HG03457 (cell line): ENCODE data around the gene DZANK1.
"Not testable (repeated sequence)": the region's sequence is repeated elsewhere in the genome, so short reads cannot be mapped to it uniquely, and the experiment has no call there.

ENCODE experiments used
- ATAC-seq: cut with Tn5 transposase; IDR thresholded peaks from one replicate; pipeline ENCODE4 v1.9.1; 2021; ENCODE audit warnings: moderate number of reproducible peaks; ENCODE audit not compliant: unreplicated experiment

The DZANK1 gene

GRCh38 chr20:18440403-18440802, 26.4 kb downstream of the DZANK1 start:
- ATAC-seq = no peak

GRCh38 chr20:18436847-18437246, 30.0 kb downstream of the DZANK1 start:
- no peak for ATAC-seq

- no peak for ATAC-seq
These were observed 35.6 kb downstream of the DZANK1 start for GRCh38 chr20:18431206-18431605.

- ATAC-seq = no peak
These were observed 36.5 kb downstream of the DZANK1 start for GRCh38 chr20:18430172-18430826.

GRCh38 chr20:18428490-18429173, 38.2 kb downstream of the DZANK1 start:
- ATAC-seq = no peak

GRCh38 chr20:18427214-18427613, 39.6 kb downstream of the DZANK1 start:
- ATAC-seq = no peak

- ATAC-seq = no peak
These were observed 45.2 kb downstream of the DZANK1 start for GRCh38 chr20:18421608-18422007.

- ATAC-seq = no peak
These were observed 50.3 kb downstream of the DZANK1 start for GRCh38 chr20:18416486-18416885.

- ATAC-seq = no peak
These were observed 52.7 kb downstream of the DZANK1 start for GRCh38 chr20:18414140-18414539.

GRCh38 chr20:18412221-18412901, 54.5 kb downstream of the DZANK1 start:
- ATAC-seq = no peak

- no peak for ATAC-seq
These were observed 61.0 kb downstream of the DZANK1 start for GRCh38 chr20:18405826-18406225.

- no peak for ATAC-seq
These were observed 62.7 kb downstream of the DZANK1 start for GRCh38 chr20:18404172-18404571.

- no peak for ATAC-seq
These were observed 63.6 kb downstream of the DZANK1 start for GRCh38 chr20:18403269-18403668.

GRCh38 chr20:18401305-18401704, 65.5 kb downstream of the DZANK1 start:
- no peak for ATAC-seq

- ATAC-seq = no peak
These were observed 66.4 kb downstream of the DZANK1 start for GRCh38 chr20:18400460-18400859.

- not testable (repeated sequence) for ATAC-seq
These were observed 68.1 kb downstream of the DZANK1 start for GRCh38 chr20:18398713-18399112.

- ATAC-seq = no peak
These were observed 69.8 kb downstream of the DZANK1 start for GRCh38 chr20:18397030-18397429.

- ATAC-seq = no peak
These were observed 71.3 kb downstream of the DZANK1 start for GRCh38 chr20:18395544-18395943.

- ATAC-seq = no peak
These were observed 72.5 kb downstream of the DZANK1 start for GRCh38 chr20:18394363-18394762.

GRCh38 chr20:18391686-18392085, 75.1 kb downstream of the DZANK1 start:
- ATAC-seq = no peak

- no peak for ATAC-seq
These were observed 76.6 kb downstream of the DZANK1 start for GRCh38 chr20:18390201-18390600.

- ATAC-seq = no peak
These were observed 78.0 kb downstream of the DZANK1 start for GRCh38 chr20:18388860-18389259.
